Measurements from ENCODE around the gene SPSB1. TPM values are rescaled to one million over a fixed set of nuclear protein-coding genes. Genes with fewer than 3 reads are reported as not detected.

Gene SPSB1
- total RNA-seq, 1 donor from 2014 or later = 5.6 TPM

- DNase-seq (ENCODE audit: extremely low spot score, unreplicated experiment) = no peak
- no peak for TF ChIP-seq CTCF (conservative IDR thresholded peaks at IDR 0.05)
- no peak overlapping the region for H3K27ac Mint-ChIP-seq
- H3K4me3 Mint-ChIP-seq = no peak overlapping the region
- H3K9me3 Mint-ChIP-seq = no peaks in the 10 kb centered on the region
- H3K4me1 Mint-ChIP-seq (ENCODE audit: unreplicated experiment) = peaks cover 28% of the 10 kb centered on the region
- H3K36me3 Mint-ChIP-seq = no peaks in the 10 kb centered on the region
- H3K27me3 Mint-ChIP-seq = no peaks in the 10 kb centered on the region
Measured at GRCh38 chr1:9319789-9320519, 27.3 kb downstream of the SPSB1 start.

- no peaks in the 10 kb centered on the region for H3K9me3 Mint-ChIP-seq
- TF ChIP-seq CTCF (conservative IDR thresholded peaks at IDR 0.05) = no peak
- no peaks in the 10 kb centered on the region for H3K27me3 Mint-ChIP-seq
- H3K4me3 Mint-ChIP-seq = no peak overlapping the region
- H3K36me3 Mint-ChIP-seq = no peaks in the 10 kb centered on the region
- H3K4me1 Mint-ChIP-seq (ENCODE audit: unreplicated experiment) = peaks cover 20% of the 10 kb centered on the region
- no peak for DNase-seq (ENCODE audit: extremely low spot score, unreplicated experiment)
- no peak overlapping the region for H3K27ac Mint-ChIP-seq
Measured at GRCh38 chr1:9320520-9321479, 28.1 kb downstream of the SPSB1 start.

- TF ChIP-seq CTCF (conservative IDR thresholded peaks at IDR 0.05) = no peak
- H3K9me3 Mint-ChIP-seq = no peaks in the 10 kb centered on the region
- peaks cover 19% of the 10 kb centered on the region for H3K4me1 Mint-ChIP-seq (ENCODE audit: unreplicated experiment)
- no peaks in the 10 kb centered on the region for H3K36me3 Mint-ChIP-seq
- H3K27ac Mint-ChIP-seq = no peak overlapping the region
- no peak for DNase-seq (ENCODE audit: extremely low spot score, unreplicated experiment)
- no peaks in the 10 kb centered on the region for H3K27me3 Mint-ChIP-seq
- H3K4me3 Mint-ChIP-seq = no peak overlapping the region
Measured at GRCh38 chr1:9321480-9321849, 28.8 kb downstream of the SPSB1 start.

- Mint-ChIP-seq H3K9me3 (no peaks in the 10 kb centered on the region), H3K27me3 (no peaks in the 10 kb centered on the region), H3K36me3 (no peaks in the 10 kb centered on the region), H3K27ac (no peak overlapping the region), H3K4me1 (ENCODE audit: unreplicated experiment) (peaks cover 19% of the 10 kb centered on the region), H3K4me3 (no peak overlapping the region)
- TF ChIP-seq CTCF (conservative IDR thresholded peaks at IDR 0.05) = no peak
- no peak for DNase-seq (ENCODE audit: extremely low spot score, unreplicated experiment)
Measured at GRCh38 chr1:9321986-9322660, 29.4 kb downstream of the SPSB1 start.

- Mint-ChIP-seq H3K9me3 (no peaks in the 10 kb centered on the region), H3K36me3 (no peaks in the 10 kb centered on the region), H3K27ac (no peak overlapping the region), H3K4me3 (no peak overlapping the region), H3K4me1 (ENCODE audit: unreplicated experiment) (peaks cover 19% of the 10 kb centered on the region), H3K27me3 (no peaks in the 10 kb centered on the region)
- DNase-seq (ENCODE audit: extremely low spot score, unreplicated experiment) = no peak
- TF ChIP-seq CTCF (conservative IDR thresholded peaks at IDR 0.05) = no peak
Measured at GRCh38 chr1:9322661-9323244, 30.1 kb downstream of the SPSB1 start.
